H1 (cell line): ENCODE results near the gene GADL1. TPM values are rescaled to one million over a fixed set of nuclear protein-coding genes. Genes with fewer than 3 reads are reported as not detected.

Experiments used
- CTCF ChIA-PET: fragments of 300-600 bp; sonication (Branson Sonifier 250); formaldehyde crosslinking; loops from one replicate; lab custom pipeline; 2021; ENCODE audit not compliant: partially characterized antibody; lab: Charles Lee
- POLR2A ChIA-PET: fragments of 300-600 bp; sonication (Branson Sonifier 250); formaldehyde crosslinking; loops from one replicate; lab custom pipeline; 2021; ENCODE audit warnings: inconsistent platforms; ENCODE audit not compliant: partially characterized antibody; lab: Charles Lee
- DNase-seq, 2 experiments: peaks; one replicate each; pipeline versions ENCODE4 v3.0.0 to v3.0.0-alpha.2; 2010 to 2022; ENCODE audit warnings: low spot score in 2 of 2, low read depth in 1 of 2, mixed read lengths in 1 of 2
- FAIRE-seq: peaks from 2 replicates; lab custom pipeline; 2011; peaks lifted over from hg19 to GRCh38; lab: Jason Lieb, UNC
- H2AFZ ChIP-seq: 2 replicates; pipeline ENCODE4 v1.8.1; 2012; ENCODE audit warnings: low read length, inconsistent platforms
- H2AK5ac ChIP-seq: 2 replicates; pipeline ENCODE4 v1.6.1; 2013; ENCODE audit warnings: low read depth, low read length
- H2BK120ac ChIP-seq: replicated peaks from 2 replicates; pipeline ENCODE3; 2013; ENCODE audit warnings: low read depth, low read length, inconsistent platforms
- H2BK12ac ChIP-seq: 2 replicates; pipeline ENCODE4 v1.6.1; 2013; ENCODE audit warnings: low read depth, low read length
- H2BK15ac ChIP-seq: 2 replicates; pipeline ENCODE4 v1.6.1; 2013; ENCODE audit warnings: low read length
- H2BK20ac ChIP-seq: 2 replicates; pipeline ENCODE4 v1.6.1; 2013; ENCODE audit warnings: low read length
- H2BK5ac ChIP-seq: 2 replicates; pipeline ENCODE4 v1.6.1; 2013; ENCODE audit warnings: low read depth, low read length
- H3K14ac ChIP-seq: 2 replicates; pipeline ENCODE4 v1.6.1; 2013; ENCODE audit warnings: inconsistent platforms; ENCODE audit not compliant: insufficient read length
- H3K18ac ChIP-seq: 2 replicates; pipeline ENCODE4 v1.6.1; 2013; ENCODE audit warnings: low read length; ENCODE audit errors: extremely low read depth
- H3K23ac ChIP-seq: 2 replicates; pipeline ENCODE4 v1.6.1; 2013; ENCODE audit warnings: inconsistent platforms; ENCODE audit not compliant: insufficient read length
- H3K23me2 ChIP-seq: 2 replicates; pipeline ENCODE4 v1.6.1; 2013; ENCODE audit warnings: low read depth, low read length
- H3K27ac ChIP-seq: 2 replicates; pipeline ENCODE4 v1.6.1; 2011; ENCODE audit warnings: low read depth, low read length, inconsistent platforms
- H3K27me3 ChIP-seq, 4 experiments: replicated peaks in 1 of 4; 1 replicate in 1 of 4; 2 replicates in 3 of 4; pipeline versions ENCODE4 v1.6.1 to v1.8.1; 2011 to 2013; ENCODE audit warnings: low read length in 3 of 4, mild to moderate bottlenecking in 3 of 4, inconsistent platforms in 2 of 4, mixed read lengths in 2 of 4, moderate library complexity in 1 of 4; ENCODE audit not compliant: control insufficient read depth in 3 of 4, insufficient read depth in 3 of 4; ENCODE audit errors: extremely low read depth in 1 of 4
- H3K36me3 ChIP-seq, 4 experiments: 2 replicates each; pipeline versions ENCODE4 v1.6.1 to v1.8.1; 2011 to 2013; ENCODE audit warnings: mild to moderate bottlenecking in 4 of 4, low read length in 3 of 4, moderate library complexity in 2 of 4, control low read depth in 1 of 4, inconsistent platforms in 1 of 4; ENCODE audit not compliant: insufficient read depth in 4 of 4, control insufficient read depth in 2 of 4
- H3K4ac ChIP-seq: replicated peaks from 2 replicates; pipeline ENCODE3; 2013; ENCODE audit warnings: low read length, low read depth, mixed read lengths, inconsistent platforms; ENCODE audit not compliant: insufficient read length
- H3K4me1 ChIP-seq, 4 experiments: replicated peaks in 1 of 4; 1 replicate in 1 of 4; 2 replicates in 3 of 4; pipeline versions ENCODE4 v1.6.1 to v1.8.1; 2011 to 2013; ENCODE audit warnings: low read length in 3 of 4, inconsistent platforms in 2 of 4, mixed read lengths in 1 of 4; ENCODE audit not compliant: insufficient read depth in 4 of 4, control insufficient read depth in 3 of 4
- H3K4me2 ChIP-seq, 2 experiments: 2 replicates each; pipeline versions ENCODE4 v1.6.1 to v1.8.1; 2011 to 2013; ENCODE audit warnings: low read depth in 2 of 2, low read length in 2 of 2, control low read depth in 1 of 2, inconsistent platforms in 1 of 2, mild to moderate bottlenecking in 1 of 2; ENCODE audit not compliant: insufficient read depth in 1 of 2
- H3K4me3 ChIP-seq, 4 experiments: fragments of 200-600, 300-600 bp in 1 of 4; sonication (generic), shearing (Covaris generic), sonication (Bioruptor Twin) in 1 of 4; 2 replicates each; pipeline versions ENCODE4 v1.5.1 to v1.8.1; 2011 to 2016; ENCODE audit warnings: low read length in 4 of 4, low read depth in 3 of 4, control low read depth in 2 of 4, inconsistent platforms in 2 of 4, mild to moderate bottlenecking in 2 of 4, mixed read lengths in 1 of 4, moderate library complexity in 1 of 4; ENCODE audit not compliant: insufficient read depth in 2 of 4; ENCODE audit errors: extremely low read depth in 1 of 4
- H3K56ac ChIP-seq: replicated peaks from 2 replicates; pipeline ENCODE3; 2013; ENCODE audit warnings: low read depth, mild to moderate bottlenecking, mixed read lengths, low read length, inconsistent platforms; ENCODE audit not compliant: insufficient read length
- H3K79me1 ChIP-seq: 2 replicates; pipeline ENCODE4 v1.6.1; 2013; ENCODE audit warnings: low read depth, low read length, control low read depth
- H3K79me2 ChIP-seq, 2 experiments: 2 replicates each; pipeline versions ENCODE4 v1.6.1 to v1.8.1; 2012 to 2013; ENCODE audit warnings: low read length in 2 of 2, mild to moderate bottlenecking in 2 of 2, inconsistent platforms in 1 of 2; ENCODE audit not compliant: insufficient read depth in 2 of 2, control insufficient read depth in 1 of 2
- H3K9ac ChIP-seq, 4 experiments: replicated peaks in 1 of 4; 1 replicate in 1 of 4; 2 replicates in 3 of 4; pipeline versions ENCODE4 v1.6.1 to v1.8.1; 2011 to 2013; ENCODE audit warnings: low read depth in 3 of 4, low read length in 3 of 4, control low read depth in 2 of 4, mild to moderate bottlenecking in 2 of 4, moderate library complexity in 2 of 4, inconsistent platforms in 1 of 4; ENCODE audit errors: extremely low read depth in 1 of 4
- H3K9me3 ChIP-seq, 2 experiments: 2 replicates each; pipeline versions ENCODE4 v1.6.1 to v1.8.1; 2012 to 2013; ENCODE audit warnings: mild to moderate bottlenecking in 2 of 2, moderate library complexity in 2 of 2, control low read depth in 1 of 2, inconsistent platforms in 1 of 2, low read depth in 1 of 2, low read length in 1 of 2, mixed read lengths in 1 of 2; ENCODE audit not compliant: insufficient read depth in 2 of 2
- H4K20me1 ChIP-seq, 2 experiments: replicated peaks in 1 of 2; 2 replicates each; pipeline versions ENCODE3 to v1.8.1; 2011 to 2013; ENCODE audit warnings: inconsistent platforms in 2 of 2, low read length in 2 of 2, mild to moderate bottlenecking in 1 of 2; ENCODE audit not compliant: insufficient read depth in 2 of 2, control insufficient read depth in 1 of 2
- H4K5ac ChIP-seq: 2 replicates; pipeline ENCODE4 v1.6.1; 2013; ENCODE audit warnings: low read length, low read depth, mixed read lengths, inconsistent platforms; ENCODE audit not compliant: insufficient read length
- H4K8ac ChIP-seq: 2 replicates; pipeline ENCODE4 v1.8.0; 2013; ENCODE audit warnings: mild to moderate bottlenecking, moderate library complexity, low read length, inconsistent platforms; ENCODE audit not compliant: insufficient read depth; ENCODE audit errors: extremely low read depth
- H4K91ac ChIP-seq: replicated peaks from 2 replicates; pipeline ENCODE3; 2013; ENCODE audit warnings: low read length, mixed read lengths, inconsistent platforms; ENCODE audit not compliant: insufficient read length
- ASH2L ChIP-seq: fragments of 200-600, 300-600 bp; sonication (generic); IDR thresholded peaks from one replicate; pipeline ENCODE4 v1.7.1; 2017; ENCODE audit warnings: low read length
- CREB1 ChIP-seq: IDR thresholded peaks from 2 replicates; pipeline ENCODE4 v1.6.1; 2012; ENCODE audit warnings: inconsistent platforms
- GTF2F1 ChIP-seq: IDR thresholded peaks from 2 replicates; pipeline ENCODE4 v1.6.1; 2012; ENCODE audit warnings: low read depth, low read length, improper control_type of control experiment, borderline replicate concordance
- HDAC2 ChIP-seq, 2 experiments: fragments of 300-600 bp in 1 of 2; sonication (generic) in 1 of 2; IDR thresholded peaks; 2 replicates each; pipeline ENCODE4 v1.6.1; 2011 to 2012; ENCODE audit warnings: low read depth in 2 of 2, low read length in 2 of 2, mild to moderate bottlenecking in 2 of 2, moderate library complexity in 2 of 2, borderline replicate concordance in 1 of 2, inconsistent platforms in 1 of 2
- RBBP5 ChIP-seq: IDR thresholded peaks from 2 replicates; pipeline ENCODE4 v1.7.1; 2012; ENCODE audit warnings: low read depth, mild to moderate bottlenecking, inconsistent platforms, low read length, moderate library complexity, borderline replicate concordance
- SIN3A ChIP-seq, 2 experiments: IDR thresholded peaks in 1 of 2; conservative IDR thresholded peaks in 1 of 2; 2 replicates each; pipeline ENCODE4 v1.6.1; 2011 to 2012; ENCODE audit warnings: low read length in 2 of 2, improper control_type of control experiment in 1 of 2, low read depth in 1 of 2, mild to moderate bottlenecking in 1 of 2
- polyA plus RNA-seq, 7 experiments: library from polyadenylated mRNA; depleted of rRNA in 3 of 7; stranded (reverse) in 5 of 7; unstranded in 2 of 7; fragments of >200 nt in 5 of 7; fragments of 200-250 nt in 2 of 7; gene quantifications; 1 replicate in 5 of 7; 2 replicates in 1 of 7; 4 replicates in 1 of 7; pipeline versions ENCODE4 v1.2.1 to v1.2.3, GENCODE V29; 2011 to 2013; ENCODE audit warnings: missing spikeins in 2 of 7, mixed read lengths in 2 of 7
- total RNA-seq: library from RNA; stranded (reverse); fragmentation: NEBNext Ultra II Directional; extraction: Animal tissue kit (Norgen Biotek cat#: 25700); gene quantifications from 2 replicates; pipeline ENCODE4 v1.2.1, GENCODE V29; 2021

The GADL1 gene
- total and polyA plus RNA-seq, 2 of the 8 experiments (the other 6 are each of a cell fraction or from before 2014, with no cell fraction given) = 0.03 to 0.30 TPM

- no peak overlapping the region for H3K9ac ChIP-seq
- H2BK12ac ChIP-seq = no peak overlapping the region
- H2AK5ac ChIP-seq = no peak overlapping the region
- H4K5ac ChIP-seq = no peak overlapping the region
- H3K4me3 ChIP-seq = no peak overlapping the region
- H3K23me2 ChIP-seq = no peaks in the 10 kb centered on the region
- no peak overlapping the region for H3K56ac ChIP-seq
- H2BK5ac ChIP-seq = no peak overlapping the region
- H3K9me3 ChIP-seq = no peaks in the 10 kb centered on the region
- H3K23ac ChIP-seq = no peak overlapping the region
- no peak overlapping the region for H2BK15ac ChIP-seq
- no peaks in the 10 kb centered on the region for H4K20me1 ChIP-seq
- no peaks in the 10 kb centered on the region for H3K79me1 ChIP-seq
- H3K4me1 ChIP-seq = no peaks in the 10 kb centered on the region
- no peak overlapping the region for H2BK20ac ChIP-seq
- POLR2A ChIA-PET = no interaction called here
- H3K14ac ChIP-seq = no peak overlapping the region
- no peak overlapping the region for H3K4me2 ChIP-seq
- H3K36me3 ChIP-seq = no peaks in the 10 kb centered on the region
- no peak overlapping the region for H3K27ac ChIP-seq
- no peak for DNase-seq
- CTCF ChIA-PET = interaction anchor here (1.1 kb wide), 1 partner anchor 8 kb away, joined by 3 read pairs; no protein-coding TSS in a partner anchor
- H3K27me3 ChIP-seq = no peaks in the 10 kb centered on the region
- no peak overlapping the region for H4K91ac ChIP-seq
- no peak for FAIRE-seq
- no peak overlapping the region for H3K18ac ChIP-seq
- no peak overlapping the region for H2BK120ac ChIP-seq
- no peak overlapping the region for H2AFZ ChIP-seq
- no peak overlapping the region for H3K4ac ChIP-seq
- no peak overlapping the region for H4K8ac ChIP-seq
- H3K79me2 ChIP-seq = no peaks in the 10 kb centered on the region
- TF ChIP-seq ASH2L (no peak), GTF2F1 (no peak), RBBP5 (no peak), CREB1 (no peak), SIN3A (conservative IDR thresholded peaks at IDR 0.05 in 1 of 2, IDR thresholded peaks at IDR 0.05 in 1 of 2; ENCODE audit: low read depth in 1 of 2, low read length in 2 of 2) (no peak), HDAC2 (IDR thresholded peaks at IDR 0.05; ENCODE audit: borderline replicate concordance in 1 of 2, low read depth in 2 of 2, low read length in 2 of 2) (no peak)
Measured at GRCh38 chr3:30766522-30766921, 127.9 kb downstream of the GADL1 start.
